Measurements from ENCODE around the gene FLT1.

Gene FLT1

DNA sequence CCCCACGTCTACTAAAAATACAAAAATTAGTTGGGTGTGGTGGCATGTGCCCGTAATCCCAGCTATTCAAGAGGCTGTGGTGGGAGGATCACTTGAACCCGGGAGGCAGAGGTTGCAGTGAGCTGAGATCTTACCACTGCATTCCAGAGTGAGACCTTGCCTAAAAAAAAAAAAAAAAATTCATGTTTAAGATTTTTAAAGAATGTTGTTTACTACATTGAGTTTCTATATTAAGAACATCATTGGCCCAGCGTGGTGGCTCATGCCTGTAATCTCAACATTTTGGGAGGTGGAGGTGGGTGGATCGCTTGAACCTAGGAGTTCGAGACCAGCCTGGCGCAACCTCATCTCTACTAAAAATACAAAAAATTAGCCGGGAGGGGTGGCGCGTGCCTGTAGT lies 31.9 kb upstream of the FLT1 start:
- DNase-seq (ENCODE audit: low spot score) = no peak

- no peak for DNase-seq (ENCODE audit: low spot score)
Measured at GRCh38 chr13:28522871-28523270, 27.9 kb upstream of the FLT1 start.

GRCh38 chr13:28513745-28514144 lies 18.8 kb upstream of the FLT1 start:
- no peak for DNase-seq (ENCODE audit: low spot score)

DNA sequence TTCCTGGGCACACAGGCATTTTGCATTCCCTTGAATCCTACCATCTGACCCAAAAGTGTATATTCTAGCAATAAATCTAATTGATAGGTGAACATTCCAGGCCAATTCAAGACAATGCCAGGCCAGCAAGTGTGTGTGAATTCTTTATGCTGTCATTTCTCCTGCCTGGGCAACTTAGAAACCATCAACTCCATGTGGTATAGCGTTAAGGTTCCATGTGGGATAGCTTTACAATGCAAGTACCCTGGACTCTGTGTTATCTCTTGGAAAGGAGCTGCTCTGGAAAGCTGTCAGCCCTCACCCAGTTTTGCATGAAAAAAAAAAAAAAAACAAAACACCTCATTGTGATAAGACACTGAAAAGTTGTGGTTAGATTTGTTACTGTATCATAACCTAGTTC lies 15.6 kb upstream of the FLT1 start:
- no peak for DNase-seq (ENCODE audit: low spot score)

- DNase-seq (ENCODE audit: low spot score) = no peak
Measured at GRCh38 chr13:28510066-28510465, 15.1 kb upstream of the FLT1 start.

GRCh38 chr13:28505543-28506135 lies 10.7 kb upstream of the FLT1 start:
- no peak for DNase-seq (ENCODE audit: low spot score)

DNA sequence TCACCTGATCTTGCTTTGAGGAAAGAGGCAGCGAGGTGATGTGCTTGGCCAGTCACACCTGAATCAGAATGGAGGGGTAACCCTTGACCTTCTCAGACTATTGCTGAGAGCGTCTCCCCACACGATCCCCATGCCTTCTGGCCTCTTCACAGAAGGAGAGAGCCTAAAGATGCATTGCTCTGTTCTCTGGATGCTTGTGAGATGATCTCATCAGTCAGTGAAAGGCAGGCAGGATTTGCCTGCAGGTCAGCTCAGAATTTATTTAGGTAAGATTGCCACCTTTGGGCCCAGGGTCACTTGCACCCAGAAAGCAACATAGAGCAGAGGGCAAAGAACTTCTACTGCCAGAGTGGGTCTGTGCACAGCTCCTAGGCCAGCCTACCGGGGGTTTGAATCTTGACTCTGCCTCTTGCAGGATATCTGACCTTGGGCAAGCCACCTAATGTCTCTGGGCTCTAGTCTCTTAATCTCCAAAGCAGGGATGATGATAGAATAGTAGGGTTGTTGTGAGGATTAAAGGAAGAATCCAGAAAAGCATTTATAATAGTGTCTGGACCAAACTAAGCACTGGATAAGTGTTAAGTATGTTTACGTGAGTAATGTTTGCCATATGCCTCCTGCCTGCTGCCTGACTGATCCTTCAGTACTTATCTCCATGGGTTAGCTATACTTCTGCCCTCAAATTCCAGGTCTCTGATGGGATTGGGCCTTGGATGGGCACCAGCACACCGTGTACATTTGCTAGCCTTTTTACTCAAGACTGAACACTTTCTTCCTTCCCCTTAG lies 8.4 kb upstream of the FLT1 start:
- no peak for DNase-seq (ENCODE audit: low spot score)

DNA sequence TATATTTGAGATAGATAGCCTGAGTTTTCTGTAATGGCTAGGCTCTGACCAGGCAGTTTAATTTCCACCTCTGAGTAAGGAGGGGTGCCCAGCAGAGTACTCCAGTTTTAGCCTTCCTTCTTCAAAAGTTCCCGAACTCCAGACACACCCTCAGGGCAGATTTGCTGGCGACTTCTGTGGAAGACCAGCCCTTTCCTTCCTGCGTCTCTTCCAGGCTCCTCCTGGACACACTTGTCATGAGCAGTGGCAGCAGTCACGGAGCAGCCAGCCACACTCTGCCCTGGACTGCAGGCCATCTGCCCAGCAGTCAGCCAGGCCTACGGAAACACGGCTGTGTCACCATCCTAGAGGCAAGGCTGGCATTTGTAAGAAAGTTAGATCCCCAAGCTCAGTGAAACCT lies 6.6 kb upstream of the FLT1 start:
- DNase-seq (ENCODE audit: low spot score) = no peak

DNA sequence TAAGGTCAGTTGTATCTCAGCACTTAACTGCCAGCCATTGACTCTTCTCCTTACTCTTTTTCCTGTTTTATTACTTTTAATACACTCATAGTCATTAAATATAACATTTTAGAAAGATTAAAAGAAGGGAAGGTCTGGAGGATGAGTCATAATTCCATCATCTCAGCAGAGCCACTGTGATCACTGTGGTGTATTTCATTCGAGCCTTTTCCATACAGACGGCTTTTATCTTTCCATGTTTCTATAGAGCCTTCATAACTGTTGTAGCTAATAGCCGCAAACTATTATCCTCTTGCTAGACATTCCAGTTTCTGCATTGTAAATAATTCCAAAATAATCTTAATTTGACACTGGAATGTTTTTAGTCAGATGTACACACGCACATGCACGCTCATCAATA lies 4.7 kb upstream of the FLT1 start:
- peak; percentile 53 for DNase-seq (ENCODE audit: low spot score)

- no peak for DNase-seq (ENCODE audit: low spot score)
Measured at GRCh38 chr13:28498481-28499115, 3.7 kb upstream of the FLT1 start.

DNA sequence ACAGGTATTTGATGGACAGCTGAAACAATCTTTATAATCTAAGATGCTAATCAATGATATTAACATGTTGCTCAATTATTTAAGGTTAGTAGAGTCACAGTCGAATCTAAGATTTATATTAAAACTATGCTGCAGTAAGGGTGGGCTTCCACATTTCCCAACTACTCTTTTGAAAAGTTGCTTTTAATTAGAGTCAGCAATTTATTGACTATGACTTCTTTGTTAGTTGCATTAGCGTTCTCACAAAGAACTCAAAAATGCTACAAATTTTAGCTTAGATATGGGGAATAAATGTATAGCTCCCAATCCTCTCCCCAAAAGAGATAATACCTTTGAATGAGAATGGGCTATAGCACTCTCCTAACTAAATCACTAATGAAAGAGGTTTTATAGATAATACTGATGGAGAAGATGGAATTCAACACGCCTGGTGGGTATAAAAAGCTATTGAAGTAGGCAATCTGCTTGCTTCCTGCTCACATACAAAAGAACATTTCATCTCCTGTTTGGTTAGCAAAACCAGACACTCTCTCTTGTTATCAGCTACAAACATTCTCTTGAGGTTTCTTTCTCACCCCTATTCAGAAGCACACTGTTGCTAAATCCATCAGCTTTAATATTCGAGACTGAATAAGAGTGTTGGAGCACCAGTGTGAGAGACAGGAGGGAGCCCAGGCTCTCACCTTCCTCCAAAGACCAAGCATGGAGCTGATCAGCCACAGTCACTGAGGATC lies 2.4 kb upstream of the FLT1 start:
- DNase-seq (ENCODE audit: low spot score) = no peak

GRCh38 chr13:28496188-28496564 lies 1.2 kb upstream of the FLT1 start:
- no peak for DNase-seq (ENCODE audit: low spot score)

GRCh38 chr13:28495538-28496187 lies 735 bp upstream of the FLT1 start:
- DNase-seq (ENCODE audit: low spot score) = no peak

GRCh38 chr13:28494504-28494777 lies 487 bp downstream of the FLT1 start:
- DNase-seq (ENCODE audit: low spot score) = peak; percentile 27

DNA sequence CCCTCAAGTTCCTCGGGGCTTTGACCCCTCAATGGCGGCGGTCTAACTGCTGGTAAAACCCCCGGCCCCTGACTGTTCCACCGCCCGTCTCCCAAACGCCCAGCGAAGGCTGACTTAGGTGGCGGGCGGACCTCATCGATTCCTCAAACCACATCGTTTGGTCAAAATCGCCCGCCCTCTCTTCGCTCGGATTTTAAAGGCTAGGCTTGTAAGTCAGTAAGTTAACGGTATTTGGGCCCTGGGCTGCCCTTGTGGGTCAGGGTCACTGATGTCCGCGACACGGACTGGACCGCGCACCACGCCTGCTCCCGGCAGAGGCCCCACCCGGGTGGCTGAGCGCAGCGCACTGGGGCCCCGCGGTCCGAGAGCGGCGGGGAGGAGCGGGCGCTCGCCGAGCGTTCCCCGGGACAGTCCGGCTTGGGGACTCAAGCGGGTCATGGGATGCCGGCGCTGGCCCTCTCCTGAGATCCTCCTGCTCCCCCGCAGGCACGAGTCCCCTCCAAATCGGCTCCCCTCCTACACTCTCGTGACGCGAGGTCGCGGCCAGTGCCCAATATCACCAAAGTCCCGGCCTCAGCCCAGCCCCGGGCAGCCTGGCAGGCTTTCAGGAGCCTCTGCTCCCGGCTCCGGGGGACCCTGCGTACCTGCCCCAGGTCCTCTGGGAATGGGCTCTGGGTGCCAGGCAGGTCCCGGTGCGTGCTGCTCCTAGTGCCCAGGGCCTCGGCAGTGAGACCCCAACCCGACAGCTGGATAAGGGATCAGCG lies 1.0 kb downstream of the FLT1 start:
- DNase-seq (ENCODE audit: low spot score) = peak; percentile 24

DNA sequence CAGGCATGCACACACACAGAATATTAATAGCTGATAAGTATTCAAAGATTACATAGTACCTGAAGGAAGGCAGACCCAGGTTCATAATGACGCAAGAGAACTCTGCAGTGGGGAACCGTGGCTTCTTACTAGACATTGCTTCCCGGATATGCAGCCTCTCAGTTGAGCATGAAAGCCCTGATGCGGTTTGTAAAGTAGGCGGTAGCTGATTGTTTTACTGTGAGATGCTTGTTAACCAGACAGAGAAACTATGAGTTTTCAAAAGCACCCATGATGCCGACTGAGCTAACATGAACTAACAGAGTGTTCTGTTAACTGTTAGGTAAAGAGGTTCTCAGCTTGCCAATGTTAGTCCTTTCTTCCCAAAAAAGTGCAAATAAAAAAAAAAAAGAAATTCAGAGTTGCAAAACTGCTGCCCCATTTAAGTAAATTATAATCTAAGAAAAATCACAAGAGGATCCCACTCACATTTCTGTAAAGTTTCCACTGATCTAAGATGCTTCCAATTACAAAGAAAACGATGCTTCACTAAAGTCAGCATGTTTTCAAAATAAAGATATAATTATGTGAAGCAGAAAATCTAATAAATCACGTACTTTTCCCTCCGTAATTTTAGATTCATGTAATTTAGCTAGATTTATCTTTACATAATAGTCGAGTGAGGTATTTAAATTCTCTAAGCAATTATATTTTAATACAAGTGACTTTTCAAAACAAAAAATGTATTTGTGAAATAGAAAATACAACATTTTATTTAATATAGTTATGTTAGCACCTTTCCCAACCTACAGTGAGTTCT lies 2.2 kb downstream of the FLT1 start:
- DNase-seq (ENCODE audit: low spot score) = no peak

DNA sequence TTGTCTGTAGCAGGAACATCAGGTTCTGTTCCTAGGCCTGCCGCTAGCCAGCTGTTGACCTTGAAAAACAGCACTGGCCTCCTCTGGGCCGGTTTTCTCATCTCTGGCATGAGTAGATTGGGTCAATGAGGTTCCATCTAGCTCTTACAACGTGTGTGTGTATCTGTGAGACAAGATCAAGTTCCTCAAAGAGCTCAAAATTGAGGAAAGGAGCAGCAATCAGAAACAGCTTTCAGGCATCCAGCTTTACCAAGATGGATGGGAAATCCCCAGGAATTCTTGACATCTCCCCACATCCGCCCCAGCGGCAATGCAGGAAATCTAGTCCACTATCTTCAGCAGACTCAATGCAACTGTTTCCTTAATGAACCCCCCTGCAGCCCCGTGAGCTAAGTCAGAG lies 4.9 kb downstream of the FLT1 start:
- DNase-seq (ENCODE audit: low spot score) = no peak

DNA sequence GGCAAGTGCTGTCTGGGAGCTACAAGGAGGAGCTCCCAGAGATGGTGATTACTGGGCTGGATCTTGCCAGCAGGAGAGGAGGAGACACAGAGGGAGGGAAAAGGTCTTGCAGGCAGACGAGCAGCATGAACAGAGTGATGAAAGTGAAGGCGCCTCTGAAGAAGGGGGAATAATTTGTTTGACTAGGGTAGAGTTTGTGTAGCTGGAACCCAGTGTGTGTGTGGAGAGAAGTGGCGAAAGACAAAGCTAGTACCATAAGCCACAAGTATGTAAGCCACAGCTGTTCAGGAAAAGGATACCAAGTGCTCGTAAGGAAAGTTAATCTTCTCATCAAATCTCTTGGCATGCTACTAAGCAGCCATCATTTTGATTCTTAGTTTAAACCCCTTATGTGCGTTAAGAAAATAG lies 5.4 kb downstream of the FLT1 start:
- DNase-seq (ENCODE audit: low spot score) = no peak

- peak; percentile 28 for DNase-seq (ENCODE audit: low spot score)
Measured at GRCh38 chr13:28488376-28489005, 6.4 kb downstream of the FLT1 start.

GRCh38 chr13:28485996-28486543 lies 8.9 kb downstream of the FLT1 start:
- DNase-seq (ENCODE audit: low spot score) = no peak
